Osteoblast (primary cell): ENCODE data around the gene TUBA4B. TPM values are rescaled to one million over a fixed set of nuclear protein-coding genes. Genes with fewer than 3 reads are reported as not detected.
A peak's percentile ranks its signal among the peaks of the same experiment; 100 is the strongest.

ENCODE experiments used
- DNase-seq: peaks from one replicate; pipeline ENCODE4 v3.0.0; 2011; ENCODE audit warnings: low spot score, mixed read lengths; ENCODE audit not compliant: insufficient read length; ENCODE audit errors: missing footprints
- H2AFZ ChIP-seq: 2 replicates; pipeline ENCODE4 v1.6.0; 2011; ENCODE audit warnings: mild to moderate bottlenecking, low read length
- H3K27ac ChIP-seq: 2 replicates; pipeline ENCODE4 v1.5.1; 2011; ENCODE audit warnings: mild to moderate bottlenecking, low read depth, low read length, moderate library complexity
- H3K27me3 ChIP-seq: 2 replicates; pipeline ENCODE4 v1.6.0; 2012; ENCODE audit warnings: mild to moderate bottlenecking, control low read depth, inconsistent platforms, low read length, moderate library complexity; ENCODE audit not compliant: insufficient read depth
- H3K36me3 ChIP-seq: 2 replicates; pipeline ENCODE4 v1.5.1; 2011; ENCODE audit warnings: mild to moderate bottlenecking, low read length, control low read depth, moderate library complexity; ENCODE audit not compliant: insufficient read depth
- H3K4me1 ChIP-seq: 2 replicates; pipeline ENCODE4 v1.5.1; 2011; ENCODE audit warnings: mild to moderate bottlenecking, low read length, control low read depth, moderate library complexity; ENCODE audit not compliant: insufficient read depth
- H3K4me2 ChIP-seq: 2 replicates; pipeline ENCODE4 v1.6.0; 2011; ENCODE audit warnings: mild to moderate bottlenecking, low read length; ENCODE audit not compliant: insufficient read depth
- H3K4me3 ChIP-seq: fragments of 200-600 bp; sonication (generic); 3 replicates; pipeline ENCODE4 v1.5.1; 2012; ENCODE audit warnings: mild to moderate bottlenecking, low read length, inconsistent platforms; ENCODE audit not compliant: insufficient read depth
- H3K79me2 ChIP-seq: 2 replicates; pipeline ENCODE4 v1.6.0; 2012; ENCODE audit warnings: mild to moderate bottlenecking, low read length, control low read depth, inconsistent platforms; ENCODE audit not compliant: insufficient read depth
- H3K9me3 ChIP-seq: 2 replicates; pipeline ENCODE4 v1.5.1; 2011; ENCODE audit warnings: low read depth, low read length, control low read depth
- H4K20me1 ChIP-seq: 2 replicates; pipeline ENCODE4 v1.6.0; 2012; ENCODE audit warnings: mild to moderate bottlenecking, low read length, control low read depth; ENCODE audit not compliant: insufficient read depth
- total RNA-seq: library from RNA; depleted of rRNA; stranded (reverse); fragments of >200 nt; gene quantifications from 2 replicates; pipeline ENCODE4 v1.2.3, GENCODE V29; 2012
- TF ChIP-seq, protein P1 (sequence below): IDR thresholded peaks from 2 replicates; pipeline ENCODE4 v1.5.1; 2011; ENCODE audit warnings: mild to moderate bottlenecking, low read depth, low read length, moderate library complexity; ENCODE audit errors: extremely low read depth

TUBA4B gene
- total RNA-seq, 1 donor = not detected

DNA sequence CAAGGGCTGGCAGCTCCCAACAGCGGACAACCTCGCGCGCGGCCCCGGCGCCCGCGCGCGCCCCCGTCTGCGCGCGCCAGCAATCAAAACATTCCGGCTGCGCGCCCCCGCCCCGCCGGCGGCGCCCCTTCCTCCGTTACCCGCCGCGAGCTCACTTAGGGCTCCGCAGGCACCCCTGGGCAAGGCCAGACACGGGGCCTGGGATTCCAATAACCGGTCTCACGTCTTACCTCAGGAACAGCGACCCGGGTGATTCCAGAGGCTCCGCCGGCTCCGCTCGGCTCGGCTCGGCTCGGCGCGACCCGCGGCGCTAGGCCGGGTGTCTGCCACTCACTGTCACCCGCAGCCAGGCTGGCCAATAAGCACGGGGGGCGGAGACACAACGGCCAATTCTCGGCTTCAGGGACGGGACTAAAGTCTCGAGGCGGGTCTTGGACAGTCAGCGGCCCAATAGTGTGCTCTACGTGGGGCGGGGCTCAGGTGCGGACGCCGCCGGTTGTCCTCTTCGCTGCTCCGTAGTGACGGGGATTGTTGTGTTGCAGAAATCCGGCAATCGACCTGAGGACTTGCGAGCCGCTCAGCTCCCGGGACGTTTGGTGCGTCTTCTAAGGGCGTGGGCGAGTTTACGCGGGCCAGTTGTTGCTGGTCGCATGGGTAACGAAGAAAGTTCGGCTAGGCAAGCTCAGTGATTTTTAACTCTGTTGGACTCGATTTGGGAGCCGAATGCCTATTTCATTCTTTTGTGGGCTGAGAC is 23.6 kb upstream of the TUBA4B start, which contains the start of the genes ANKZF1 and ATG9A:
TSS of gene ANKZF1 (plus strand) at position 502 of the 754 bp plus-strand sequence. CDS start 452 bp downstream, outside the sequence.
TSS of gene ATG9A (minus strand) at position 332 of the 754 bp plus-strand sequence. CDS start 1,612 bp downstream, outside the sequence.
- H3K27ac ChIP-seq = peak within 1 kb of the TSS; percentile 85
- peak; percentile 100 for DNase-seq
- H3K9me3 ChIP-seq = no peaks in the 10 kb centered on the region
- H3K36me3 ChIP-seq = peaks cover 42% of the 10 kb centered on the region
- H3K79me2 ChIP-seq = peaks cover 41% of the 10 kb centered on the region
- peaks cover 20% of the 10 kb centered on the region for H3K4me1 ChIP-seq
- TF ChIP-seq, protein P1, sequence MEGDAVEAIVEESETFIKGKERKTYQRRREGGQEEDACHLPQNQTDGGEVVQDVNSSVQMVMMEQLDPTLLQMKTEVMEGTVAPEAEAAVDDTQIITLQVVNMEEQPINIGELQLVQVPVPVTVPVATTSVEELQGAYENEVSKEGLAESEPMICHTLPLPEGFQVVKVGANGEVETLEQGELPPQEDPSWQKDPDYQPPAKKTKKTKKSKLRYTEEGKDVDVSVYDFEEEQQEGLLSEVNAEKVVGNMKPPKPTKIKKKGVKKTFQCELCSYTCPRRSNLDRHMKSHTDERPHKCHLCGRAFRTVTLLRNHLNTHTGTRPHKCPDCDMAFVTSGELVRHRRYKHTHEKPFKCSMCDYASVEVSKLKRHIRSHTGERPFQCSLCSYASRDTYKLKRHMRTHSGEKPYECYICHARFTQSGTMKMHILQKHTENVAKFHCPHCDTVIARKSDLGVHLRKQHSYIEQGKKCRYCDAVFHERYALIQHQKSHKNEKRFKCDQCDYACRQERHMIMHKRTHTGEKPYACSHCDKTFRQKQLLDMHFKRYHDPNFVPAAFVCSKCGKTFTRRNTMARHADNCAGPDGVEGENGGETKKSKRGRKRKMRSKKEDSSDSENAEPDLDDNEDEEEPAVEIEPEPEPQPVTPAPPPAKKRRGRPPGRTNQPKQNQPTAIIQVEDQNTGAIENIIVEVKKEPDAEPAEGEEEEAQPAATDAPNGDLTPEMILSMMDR = no peak
- peak within 1 kb of the TSS; percentile 86 for H2AFZ ChIP-seq
- no peaks in the 10 kb centered on the region for H3K27me3 ChIP-seq
- H3K4me3 ChIP-seq = peak within 1 kb of the TSS; percentile 97
- peak within 1 kb of the TSS; percentile 100 for H3K4me2 ChIP-seq
- H4K20me1 ChIP-seq = peaks cover 16% of the 10 kb centered on the region

DNA sequence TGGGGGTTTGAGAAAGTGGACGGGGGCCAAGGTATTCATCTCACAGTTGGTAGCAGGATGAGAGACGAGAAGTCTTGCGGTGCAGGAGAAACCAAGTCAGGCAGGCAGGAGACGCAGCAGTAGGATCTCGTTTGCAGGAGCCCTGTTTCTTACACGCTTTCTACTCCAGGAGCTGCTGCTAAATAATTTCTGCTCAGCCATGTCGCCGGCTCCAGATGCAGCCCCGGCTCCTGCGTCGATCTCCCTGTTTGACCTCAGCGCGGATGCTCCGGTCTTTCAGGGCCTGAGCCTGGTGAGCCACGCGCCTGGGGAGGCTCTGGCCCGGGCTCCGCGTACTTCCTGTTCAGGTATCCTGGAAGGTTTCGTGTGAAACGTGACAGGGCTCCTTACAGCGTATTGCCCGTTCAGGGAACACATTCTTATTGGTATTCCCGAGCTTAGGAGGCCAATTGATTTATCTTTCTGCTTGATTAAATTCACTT is 22.9 kb upstream of the TUBA4B start:
- H3K4me3 ChIP-seq = peak overlapping the region; percentile 97
- TF ChIP-seq, protein P1 = no peak
- H3K79me2 ChIP-seq = peaks cover 41% of the 10 kb centered on the region
- no peaks in the 10 kb centered on the region for H3K27me3 ChIP-seq
- no peaks in the 10 kb centered on the region for H3K9me3 ChIP-seq
- peaks cover 16% of the 10 kb centered on the region for H4K20me1 ChIP-seq
- H3K27ac ChIP-seq = peak overlapping the region; percentile 85
- peak overlapping the region; percentile 86 for H2AFZ ChIP-seq
- peak overlapping the region; percentile 100 for H3K4me2 ChIP-seq
- H3K36me3 ChIP-seq = peaks cover 42% of the 10 kb centered on the region
- peak; percentile 94 for DNase-seq
- peaks cover 20% of the 10 kb centered on the region for H3K4me1 ChIP-seq

DNA sequence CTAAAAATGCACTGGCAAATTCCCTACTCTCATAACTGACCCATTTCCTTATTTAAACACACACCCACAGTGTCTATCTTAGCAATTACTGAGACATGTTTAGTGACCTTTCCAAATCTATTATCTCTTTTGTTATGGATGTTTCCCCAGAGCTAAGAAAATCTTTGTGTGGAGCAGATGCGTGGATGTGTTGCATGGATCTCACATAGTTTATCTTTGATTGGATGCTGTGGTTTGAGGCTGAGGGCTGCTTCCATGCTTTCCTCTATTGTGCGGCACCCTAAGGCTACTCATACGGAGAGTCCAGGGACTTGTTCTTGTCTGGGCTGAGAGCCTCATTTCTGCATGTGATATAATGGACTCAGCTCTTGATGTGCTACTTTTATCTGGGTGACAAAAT is 18.7 kb upstream of the TUBA4B start:
- Histone ChIP-seq H3K27me3 (no peaks in the 10 kb centered on the region), H3K27ac (no peak overlapping the region), H3K36me3 (peaks cover 74% of the 10 kb centered on the region), H3K4me1 (peaks cover 5% of the 10 kb centered on the region), H3K4me3 (no peak overlapping the region), H3K79me2 (peaks cover 14% of the 10 kb centered on the region), H4K20me1 (no peaks in the 10 kb centered on the region), H3K4me2 (no peak overlapping the region), H3K9me3 (no peaks in the 10 kb centered on the region), H2AFZ (no peak overlapping the region)
- DNase-seq = no peak
- TF ChIP-seq, protein P1 = no peak

DNA sequence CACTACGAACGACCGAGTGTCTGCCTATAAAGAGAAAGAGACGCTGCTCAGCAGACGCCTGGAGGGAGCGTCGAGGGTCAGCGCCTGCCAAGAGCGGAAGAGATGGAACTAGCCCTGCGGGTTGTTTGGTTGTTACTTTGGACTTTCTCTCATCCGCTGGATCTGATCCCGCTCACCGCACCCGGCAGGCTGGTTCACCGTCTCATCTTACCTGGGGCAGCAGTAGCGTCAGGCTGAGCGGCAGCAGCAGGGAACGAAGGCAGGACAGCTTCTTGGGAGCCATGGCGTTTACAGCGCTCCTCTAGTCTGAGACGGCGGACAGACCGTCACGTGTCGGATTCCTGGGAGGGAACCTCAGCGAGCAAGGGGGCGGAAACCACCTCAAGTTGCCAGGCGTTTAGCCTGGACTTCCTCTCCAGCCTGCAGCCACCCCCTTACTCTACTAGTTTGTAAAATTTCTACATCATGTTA is 9.7 kb upstream of the TUBA4B start:
- Histone ChIP-seq H3K36me3 (peaks cover 22% of the 10 kb centered on the region), H3K4me3 (peak overlapping the region; percentile 51), H4K20me1 (no peaks in the 10 kb centered on the region), H3K9me3 (no peaks in the 10 kb centered on the region), H3K4me1 (peaks cover 16% of the 10 kb centered on the region), H2AFZ (peak overlapping the region; percentile 36), H3K27me3 (no peaks in the 10 kb centered on the region), H3K27ac (no peak overlapping the region), H3K4me2 (peak overlapping the region; percentile 47), H3K79me2 (peaks cover 34% of the 10 kb centered on the region)
- DNase-seq = peak; percentile 32
- TF ChIP-seq, protein P1 = no peak
